Fibroblast of skin of right biceps (primary cell): Measurements from ENCODE around the gene S100A2.
"Not testable (repeated sequence)": the region's sequence is repeated elsewhere in the genome, so short reads cannot be mapped to it uniquely, and the experiment has no call there.

Experiments used
- DNase-seq: peaks from one replicate; pipeline ENCODE4 v3.0.0-alpha.2; 2013

The S100A2 gene

GRCh38 chr1:153588033-153588432 is 22.4 kb upstream of the S100A2 start:
- not testable (repeated sequence) for DNase-seq

GRCh38 chr1:153587314-153587713 is 21.7 kb upstream of the S100A2 start:
- DNase-seq, result no peak

DNA sequence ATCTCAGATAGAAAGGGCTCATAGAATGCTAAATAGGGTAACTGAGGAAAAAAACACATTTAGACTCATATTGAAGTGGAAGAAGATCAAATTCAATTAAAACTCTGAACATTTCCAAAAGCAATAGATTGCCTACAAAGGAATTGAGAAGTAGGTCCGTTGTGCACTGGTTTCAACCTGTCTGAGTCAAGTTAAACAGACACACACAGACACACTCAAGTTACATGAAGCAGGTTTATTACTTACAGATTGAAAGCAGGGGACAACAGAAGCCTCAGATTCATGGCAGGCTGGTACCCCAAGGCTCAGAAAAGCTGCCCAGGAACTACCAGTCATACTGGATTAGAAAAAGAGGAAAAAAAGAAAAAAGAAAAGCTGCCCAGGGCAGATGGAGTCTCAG is 20.7 kb upstream of the S100A2 start:
- DNase-seq, result no peak

DNA sequence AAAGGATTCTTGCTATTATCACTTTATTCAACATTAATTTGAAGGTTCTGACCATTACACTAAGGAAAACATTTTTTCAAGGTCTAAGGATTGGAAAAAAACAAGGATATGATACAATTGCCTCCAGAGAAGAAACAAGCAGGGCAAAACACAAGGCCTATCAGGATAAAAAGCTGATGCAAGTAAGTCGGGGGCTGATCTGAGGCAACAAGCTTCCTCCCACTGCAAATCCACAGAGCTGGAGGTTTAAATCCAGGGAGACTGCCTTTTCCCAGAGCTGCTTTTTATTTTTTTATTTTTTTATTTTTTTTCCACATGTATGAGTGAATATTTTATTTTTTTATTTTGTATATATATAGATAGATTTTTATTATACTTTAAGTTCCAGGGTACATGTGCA is 19.4 kb upstream of the S100A2 start:
- no peak for DNase-seq

GRCh38 chr1:153583976-153584375 is 18.3 kb upstream of the S100A2 start:
- peak; percentile 53 for DNase-seq

- DNase-seq, result not testable (repeated sequence)
Observed at GRCh38 chr1:153583514-153583913, 17.9 kb upstream of the S100A2 start.

- not testable (repeated sequence) for DNase-seq
Observed at GRCh38 chr1:153582836-153583235, 17.2 kb upstream of the S100A2 start.

DNA sequence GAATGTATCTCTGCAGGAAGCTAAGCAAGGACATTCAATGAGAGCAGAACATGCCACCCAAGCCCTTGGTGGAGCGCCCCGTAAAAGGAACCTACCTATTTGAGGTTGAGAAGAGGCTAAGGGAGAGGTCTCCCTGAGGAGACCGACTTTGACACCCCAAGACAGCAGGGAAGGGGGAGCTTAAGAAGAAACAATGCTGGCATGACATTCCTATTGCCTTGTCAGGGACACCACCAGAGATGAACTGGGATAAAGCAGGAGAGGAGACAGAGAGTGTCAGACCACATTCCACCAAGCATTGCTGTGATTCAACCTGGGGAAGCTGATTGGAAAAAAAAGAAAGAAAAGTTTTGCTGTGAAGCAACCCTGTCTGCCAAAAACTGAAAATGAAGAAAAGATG is 13.3 kb upstream of the S100A2 start:
- peak; percentile 65 for DNase-seq

- DNase-seq, result peak; percentile 82
Observed at GRCh38 chr1:153578490-153578889, 12.8 kb upstream of the S100A2 start.

DNA sequence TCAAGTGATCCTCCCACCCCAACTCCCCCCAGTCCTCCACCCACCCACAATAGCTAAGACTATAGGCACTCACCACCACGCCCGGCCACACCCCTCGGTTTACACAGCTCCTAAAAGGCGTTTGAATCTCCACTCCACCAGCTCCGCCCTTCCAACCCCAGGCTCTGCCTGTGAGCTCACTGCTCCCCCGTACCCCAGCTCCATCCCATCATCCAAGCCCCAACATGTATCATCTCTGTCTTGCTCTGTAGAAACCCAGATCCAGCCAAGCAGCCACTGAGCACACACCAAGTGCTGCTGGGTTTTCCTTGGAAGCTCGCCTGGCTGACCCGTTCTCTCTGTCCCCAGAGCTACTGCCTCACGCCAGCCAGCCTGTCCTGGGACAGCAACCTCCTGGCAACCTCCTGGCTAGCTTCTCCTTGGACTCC is 12.0 kb upstream of the S100A2 start:
- DNase-seq, result no peak

DNA sequence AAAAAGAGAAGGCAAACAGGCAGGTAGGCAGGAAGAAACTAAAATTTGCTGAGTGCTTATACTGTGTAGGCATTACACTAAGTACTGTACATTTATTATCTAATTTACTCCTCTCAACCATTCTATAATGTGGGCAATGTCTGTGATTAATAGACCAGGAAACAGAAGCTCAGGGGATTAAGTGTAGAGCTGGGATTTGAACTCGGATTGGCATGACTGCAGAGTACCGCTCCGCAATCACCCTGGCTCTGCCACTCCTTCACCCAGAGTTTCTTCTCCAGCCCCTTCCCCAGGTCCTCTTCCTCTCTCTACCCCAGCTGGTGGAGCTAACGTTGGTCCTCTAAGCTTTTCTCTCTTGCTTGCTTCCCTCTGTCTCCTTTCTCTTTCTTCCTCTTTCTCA is 11.5 kb upstream of the S100A2 start:
- no peak for DNase-seq

DNA sequence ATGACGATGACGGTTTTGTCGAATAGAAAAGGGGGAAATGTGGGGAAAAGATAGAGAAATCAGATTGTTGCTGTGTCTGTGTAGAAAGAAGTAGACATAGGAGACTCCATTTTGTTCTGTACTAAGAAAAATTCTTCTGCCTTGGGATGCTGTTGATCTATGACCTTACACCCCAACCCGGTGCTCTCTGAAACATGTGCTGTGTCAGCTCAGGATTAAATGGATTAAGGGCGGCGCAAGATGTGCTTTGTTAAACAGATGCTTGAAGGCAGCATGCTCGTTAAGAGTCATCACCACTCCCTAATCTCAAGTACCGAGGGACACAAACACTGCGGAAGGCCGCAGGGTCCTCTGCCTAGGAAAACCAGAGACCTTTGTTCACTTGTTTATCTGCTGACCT is 9.9 kb upstream of the S100A2 start:
- not testable (repeated sequence) for DNase-seq

DNA sequence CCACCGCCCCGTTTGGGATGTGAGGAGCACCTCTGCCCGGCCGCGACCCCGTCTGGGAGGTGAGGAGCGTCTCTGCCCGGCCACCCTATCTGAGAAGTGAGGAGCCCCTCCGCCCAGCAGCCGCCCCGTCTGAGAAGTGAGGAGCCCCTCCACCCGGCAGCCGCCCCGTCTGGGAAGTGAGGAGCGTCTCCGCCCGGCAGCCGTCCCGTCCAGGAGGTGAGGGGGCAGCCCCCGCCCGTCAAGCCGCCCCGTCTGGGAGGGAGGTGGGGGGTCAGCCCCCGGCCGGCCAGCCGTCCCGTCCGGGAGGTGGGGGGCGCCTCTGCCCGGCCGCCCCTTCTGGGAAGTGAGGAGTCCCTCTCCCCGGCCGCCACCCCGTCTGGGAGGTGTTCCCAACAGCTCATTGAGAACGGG is 9.4 kb upstream of the S100A2 start:
- not testable (repeated sequence) for DNase-seq

- peak; percentile 40 for DNase-seq
Observed at GRCh38 chr1:153573351-153573750, 7.7 kb upstream of the S100A2 start.

GRCh38 chr1:153572569-153573015 is 6.9 kb upstream of the S100A2 start:
- DNase-seq, result peak; percentile 87

GRCh38 chr1:153571706-153572105 is 6.1 kb upstream of the S100A2 start:
- no peak for DNase-seq

GRCh38 chr1:153570874-153571273 is 5.2 kb upstream of the S100A2 start:
- no peak for DNase-seq

GRCh38 chr1:153569465-153569864 is 3.8 kb upstream of the S100A2 start:
- no peak for DNase-seq

- peak; percentile 87 for DNase-seq
Observed at GRCh38 chr1:153568367-153569099, 2.9 kb upstream of the S100A2 start.

DNA sequence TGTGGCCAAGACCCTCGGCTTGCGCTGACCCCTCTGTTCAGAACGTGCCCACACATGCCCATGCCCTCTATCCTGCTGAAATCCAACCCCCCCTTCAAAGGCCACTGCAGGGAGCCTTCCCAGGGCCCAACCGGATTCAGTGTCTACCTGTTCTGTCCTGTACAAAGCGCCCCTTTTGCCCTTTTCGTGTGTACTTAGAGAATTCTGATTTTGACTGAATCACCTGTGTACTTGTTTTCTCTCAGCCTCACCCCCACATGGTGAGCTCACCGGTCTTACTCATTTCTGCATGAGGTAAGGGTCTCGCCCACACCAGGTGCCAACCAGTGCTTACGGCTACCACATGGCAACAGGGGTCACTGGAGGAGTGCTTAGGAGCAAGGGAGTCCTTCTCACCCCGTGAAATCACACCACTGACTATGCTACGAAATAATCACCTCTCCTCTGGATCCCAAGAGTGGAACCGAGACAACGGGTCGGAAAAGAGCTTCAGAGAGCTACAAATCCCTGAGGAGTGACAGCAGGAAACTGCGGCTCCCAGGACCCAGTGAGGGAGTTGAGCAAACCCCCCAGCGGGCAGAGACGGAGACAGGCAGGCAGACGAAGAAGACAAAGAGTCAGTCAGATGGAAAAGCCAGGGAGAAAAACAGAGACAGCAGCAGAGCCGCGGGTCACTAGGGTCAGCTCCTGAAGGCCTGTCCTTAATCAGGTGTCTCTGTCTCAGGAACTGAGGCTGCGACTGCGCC is 2.1 kb upstream of the S100A2 start:
- peak; percentile 35 for DNase-seq

- peak; percentile 99 for DNase-seq
Observed at GRCh38 chr1:153566414-153567371, 1.0 kb upstream of the S100A2 start.

GRCh38 chr1:153563991-153564390 is 1.7 kb downstream of the S100A2 start:
- DNase-seq, result no peak

- no peak for DNase-seq
Observed at GRCh38 chr1:153563483-153563901, 2.2 kb downstream of the S100A2 start.
